ENCODE data around the gene WASF2. TPM values are rescaled to one million over a fixed set of nuclear protein-coding genes. Genes with fewer than 3 reads are reported as not detected.

Gene WASF2
- total and polyA plus RNA-seq, 2 of the 13 experiments (the other 11 are each of a cell fraction or from before 2014, with no cell fraction given): 10.4 to 27.7 TPM

- TF ChIP-seq KAT2B (IDR thresholded peaks at IDR 0.05; ENCODE audit: borderline replicate concordance, low read depth, low read length) (no peak), DNMT3B (CRISPR knock-in tag; conservative IDR thresholded peaks at IDR 0.05) (no peak), ZBTB21 (CRISPR knock-in tag; IDR thresholded peaks at IDR 0.05) (no peak), ZNF552 (CRISPR knock-in tag; IDR thresholded peaks at IDR 0.05; ENCODE audit: borderline replicate concordance) (no peak), ZNF639 (CRISPR knock-in tag; conservative IDR thresholded peaks at IDR 0.05) (no peak), ZNF263 (CRISPR knock-in tag; IDR thresholded peaks at IDR 0.05) (peak; percentile 57; the same call in 1 of the 2 replicates)
These were observed 124.4 kb downstream of the WASF2 start (continued) for GRCh38 chr1:27365372-27366112.

- 71% methylated on average over 11 of the region's 11 CpGs for WGBS (ENCODE audit: low lambda C conversion rate)
- Histone ChIP-seq H3K4me1 (ENCODE audit: insufficient read depth, low read length) (peaks cover 27% of the 10 kb centered on the region), H4K20me1 (ENCODE audit: insufficient read depth, low read length) (no peaks in the 10 kb centered on the region), H3K9ac (ENCODE audit: insufficient read depth, low read depth, low read length) (no peak overlapping the region), H3K27ac (ENCODE audit: extremely low read length, insufficient read depth, low read length) (no peak overlapping the region), H3K4me3 (replicated peaks in 1 of 3; ENCODE audit: insufficient read depth in 1 of 3, low read depth in 2 of 3, low read length in 3 of 3) (peak overlapping the region; percentile 2 to 84 (median 16); a peak in 2 of 6 replicates), H3K27me3 (ENCODE audit: control insufficient read depth in 1 of 2, insufficient read depth in 2 of 2, low read length in 2 of 2) (0 out of 5 replicates have a peak, but pooled peaks cover 0 to 6% of the 10 kb centered on the region in 2 experiments), H3K9me3 (ENCODE audit: low read length) (no peaks in the 10 kb centered on the region), H3K4me2 (ENCODE audit: low read depth, low read length) (peak overlapping the region; percentile 84), H3K36me3 (replicated peaks in 1 of 2; ENCODE audit: control insufficient read depth in 1 of 2, insufficient read depth in 2 of 2, low read length in 2 of 2) (no peaks in the 10 kb centered on the region), H3K79me2 (ENCODE audit: insufficient read depth, low read length) (no peaks in the 10 kb centered on the region), H2AFZ (ENCODE audit: low read length) (peak overlapping the region; percentile 32)
- CTCF ChIA-PET (ENCODE audit: low intra/inter-chr PET ratio, low total read pairs): no interaction called here
- peak; percentile 16; the same call in 2 of the 3 replicates for ATAC-seq
- no peak for DNase-seq (ENCODE audit: low spot score)
- no peak for FAIRE-seq
- no TSS peak for BruUV-seq (replicated peaks)
- in situ Hi-C loops (cut with HindIII; ENCODE audit: extremely low pct_ligation_motif_present, low pct_unique_long_range_greater_than_20kb): no loop called here
- intact Hi-C loops (cut with micrococcal nuclease; ENCODE audit: unreplicated experiment): no loop called here
- POLR2A ChIA-PET: interaction anchor here (0.6 to 3.2 kb wide), 9 partner anchors 10 to 408 kb away, joined by 3 to 20 read pairs (median 4); partner anchors contain the start of genes IFI6, SLC9A1, STX12 and SYTL1
- no peak for TF ChIP-seq MAX (IDR thresholded peaks at IDR 0.05)
- TF ChIP-seq BORCS8-MEF2B (CRISPR knock-in tag; IDR thresholded peaks at IDR 0.05): no peak
- no peak for TF ChIP-seq ZMAT5 (CRISPR knock-in tag; IDR thresholded peaks at IDR 0.05; ENCODE audit: borderline replicate concordance, low read depth)
- TF ChIP-seq ZNF790 (CRISPR knock-in tag; IDR thresholded peaks at IDR 0.05; ENCODE audit: borderline replicate concordance): no peak
- TF ChIP-seq FOXA1 (IDR thresholded peaks at IDR 0.05): no peak
- TF ChIP-seq FOXA1 (CRISPR knock-in tag; IDR thresholded peaks at IDR 0.05): no peak
- no peak for TF ChIP-seq CEBPG (CRISPR knock-in tag; IDR thresholded peaks at IDR 0.05)
- no peak for TF ChIP-seq TGIF2 (CRISPR knock-in tag; IDR thresholded peaks at IDR 0.05)
- TF ChIP-seq ZNF451 (CRISPR knock-in tag; IDR thresholded peaks at IDR 0.05): no peak
- TF ChIP-seq ZNF784 (CRISPR knock-in tag; IDR thresholded peaks at IDR 0.05; ENCODE audit: borderline replicate concordance): 0 out of 2 replicates have a peak, but pooled peaks have one; percentile 2
- TF ChIP-seq ZFP1 (CRISPR knock-in tag; IDR thresholded peaks at IDR 0.05): 0 out of 2 replicates have a peak, but pooled peaks have one; percentile 23
- no peak for TF ChIP-seq GLI4 (CRISPR knock-in tag; IDR thresholded peaks at IDR 0.05; ENCODE audit: borderline replicate concordance)
- 0 out of 2 replicates have a peak, but pooled peaks have one; percentile 50 for TF ChIP-seq ZFYVE20 (CRISPR knock-in tag; IDR thresholded peaks at IDR 0.05; ENCODE audit: borderline replicate concordance, low read depth)
- no peak for TF ChIP-seq FOXM1 (CRISPR knock-in tag; IDR thresholded peaks at IDR 0.05)
- no peak for TF ChIP-seq NFE2L1 (CRISPR knock-in tag; IDR thresholded peaks at IDR 0.05; ENCODE audit: borderline replicate concordance)
- no peak for TF ChIP-seq CAMTA2 (CRISPR knock-in tag; IDR thresholded peaks at IDR 0.05; ENCODE audit: borderline replicate concordance)
These were observed 125.1 kb downstream of the WASF2 start for GRCh38 chr1:27364696-27365371.
